Measurements from ENCODE around the gene FAM131C.
A peak's percentile ranks its signal among the peaks of the same experiment; 100 is the strongest.

The FAM131C gene

GRCh38 chr1:16099412-16099811, 26.0 kb upstream of the FAM131C start:
- no peak for DNase-seq (ENCODE audit: low spot score)

- DNase-seq (ENCODE audit: low spot score), result no peak
Measured at GRCh38 chr1:16095447-16095846, 22.0 kb upstream of the FAM131C start.

GRCh38 chr1:16094453-16095158, 21.2 kb upstream of the FAM131C start:
- DNase-seq (ENCODE audit: low spot score), result no peak

- DNase-seq (ENCODE audit: low spot score), result no peak
Measured at GRCh38 chr1:16093611-16094010, 20.2 kb upstream of the FAM131C start.

- DNase-seq (ENCODE audit: low spot score), result no peak
Measured at GRCh38 chr1:16092923-16093511, 19.6 kb upstream of the FAM131C start.

GRCh38 chr1:16092097-16092922, 18.9 kb upstream of the FAM131C start:
- DNase-seq (ENCODE audit: low spot score), result no peak

- DNase-seq (ENCODE audit: low spot score), result no peak
Measured at GRCh38 chr1:16091296-16091695, 17.8 kb upstream of the FAM131C start.

- DNase-seq (ENCODE audit: low spot score), result no peak
Measured at GRCh38 chr1:16090076-16090826, 16.8 kb upstream of the FAM131C start.

- DNase-seq (ENCODE audit: low spot score), result no peak
Measured at GRCh38 chr1:16088996-16089395, 15.5 kb upstream of the FAM131C start.

GRCh38 chr1:16088351-16088911, 15.0 kb upstream of the FAM131C start:
- no peak for DNase-seq (ENCODE audit: low spot score)

- DNase-seq (ENCODE audit: low spot score), result no peak
Measured at GRCh38 chr1:16087733-16088132, 14.3 kb upstream of the FAM131C start.

- DNase-seq (ENCODE audit: low spot score), result no peak
Measured at GRCh38 chr1:16085522-16085921, 12.1 kb upstream of the FAM131C start.

GRCh38 chr1:16083486-16083885, 10.0 kb upstream of the FAM131C start:
- DNase-seq (ENCODE audit: low spot score), result no peak

- DNase-seq (ENCODE audit: low spot score), result peak; percentile 84
Measured at GRCh38 chr1:16082283-16083038, 9.0 kb upstream of the FAM131C start.

- DNase-seq (ENCODE audit: low spot score), result no peak
Measured at GRCh38 chr1:16081636-16082035, 8.2 kb upstream of the FAM131C start.

- DNase-seq (ENCODE audit: low spot score), result no peak
Measured at GRCh38 chr1:16080422-16081150, 7.1 kb upstream of the FAM131C start.

- DNase-seq (ENCODE audit: low spot score), result peak; percentile 89
Measured at GRCh38 chr1:16078925-16079656, 5.6 kb upstream of the FAM131C start.

- no peak for DNase-seq (ENCODE audit: low spot score)
Measured at GRCh38 chr1:16077406-16078245, 4.2 kb upstream of the FAM131C start.

GRCh38 chr1:16076865-16077238, 3.4 kb upstream of the FAM131C start:
- DNase-seq (ENCODE audit: low spot score), result no peak

All from NAMALWA (cell line).